ELF-1 (cell line): Measurements from ENCODE around the gene ETS1.

Source experiments
- DNase-seq: peaks from one replicate; pipeline ENCODE4 v3.0.0-alpha.2; 2016; ENCODE audit warnings: low read depth, low spot score

The ETS1 gene

DNA sequence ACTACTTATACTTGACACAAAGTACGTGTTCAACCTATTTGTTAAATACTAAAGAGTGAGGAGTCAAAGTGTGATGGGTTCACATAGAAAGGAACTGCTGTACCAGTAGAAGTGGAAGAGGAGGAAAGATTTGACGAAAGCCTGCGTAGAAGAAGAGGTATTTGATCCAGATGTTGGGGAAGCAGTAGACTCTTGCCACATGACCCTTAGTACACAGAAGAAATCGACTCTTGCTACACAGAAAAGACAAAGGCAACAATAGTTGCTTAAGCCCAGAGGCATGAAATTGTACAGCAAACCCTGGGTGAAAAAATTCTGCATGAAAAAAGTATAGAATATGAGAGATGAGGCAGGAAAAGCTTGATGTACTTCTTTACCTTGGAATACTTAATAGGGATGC, 152.9 kb downstream of the ETS1 start:
- no peak for DNase-seq

DNA sequence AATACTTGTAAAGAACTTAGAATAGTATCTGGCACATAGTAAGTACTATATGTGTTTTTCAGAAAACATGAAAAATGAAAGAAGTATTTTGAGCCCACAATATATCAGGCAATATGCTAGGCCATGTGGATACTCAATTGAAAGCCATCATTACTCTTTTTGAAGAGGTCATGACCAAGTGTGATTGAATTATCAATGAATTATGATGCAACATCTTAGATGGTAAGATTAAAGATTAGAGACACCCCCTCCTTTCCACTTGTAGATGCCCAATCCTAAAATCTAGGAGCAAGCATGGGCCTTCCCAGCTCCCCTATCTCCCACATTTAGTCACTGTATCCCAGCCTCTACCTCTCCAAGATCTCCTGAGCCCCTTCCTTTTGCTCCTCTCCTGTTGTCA, 154.4 kb downstream of the ETS1 start:
- DNase-seq, result no peak

DNA sequence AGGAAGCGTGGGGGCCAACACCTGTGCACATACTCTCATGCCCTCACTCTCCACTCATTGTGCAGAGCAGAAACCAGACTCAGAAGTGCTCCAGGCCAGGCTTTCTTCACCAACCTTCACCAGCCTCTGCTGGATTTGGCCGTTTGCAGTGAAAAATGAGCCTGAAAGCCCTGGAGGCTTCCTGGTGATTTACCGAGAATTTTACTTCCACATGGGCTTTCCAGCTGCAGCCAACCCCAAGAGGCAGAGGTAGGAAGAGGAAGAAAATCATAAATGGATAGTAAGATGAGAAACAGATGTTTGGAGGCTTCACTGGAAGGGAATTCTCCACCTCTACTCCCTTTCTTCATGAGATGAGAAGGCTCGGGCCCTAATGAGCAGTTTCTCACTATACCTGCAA, 155.4 kb downstream of the ETS1 start:
- DNase-seq, result no peak

DNA sequence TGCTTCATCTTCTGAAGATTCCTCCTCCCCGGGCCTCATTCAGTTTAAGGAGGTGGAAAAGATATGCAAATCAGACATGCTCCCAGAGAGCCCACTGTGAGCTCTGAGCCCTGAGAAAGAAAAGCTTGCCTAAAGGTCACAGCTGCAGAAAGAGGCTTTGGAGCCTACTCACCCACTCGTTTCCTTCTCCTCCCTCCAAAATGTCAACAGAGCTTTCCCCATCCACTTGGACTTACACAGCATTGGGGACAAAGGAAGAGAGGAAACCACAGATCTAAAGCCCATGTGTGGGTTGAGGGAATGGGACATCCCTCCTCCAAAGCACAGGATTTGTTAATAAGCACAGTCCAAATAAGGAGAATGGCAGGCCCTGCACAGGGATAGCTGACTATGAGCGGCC, 158.4 kb downstream of the ETS1 start:
- DNase-seq, result no peak

DNA sequence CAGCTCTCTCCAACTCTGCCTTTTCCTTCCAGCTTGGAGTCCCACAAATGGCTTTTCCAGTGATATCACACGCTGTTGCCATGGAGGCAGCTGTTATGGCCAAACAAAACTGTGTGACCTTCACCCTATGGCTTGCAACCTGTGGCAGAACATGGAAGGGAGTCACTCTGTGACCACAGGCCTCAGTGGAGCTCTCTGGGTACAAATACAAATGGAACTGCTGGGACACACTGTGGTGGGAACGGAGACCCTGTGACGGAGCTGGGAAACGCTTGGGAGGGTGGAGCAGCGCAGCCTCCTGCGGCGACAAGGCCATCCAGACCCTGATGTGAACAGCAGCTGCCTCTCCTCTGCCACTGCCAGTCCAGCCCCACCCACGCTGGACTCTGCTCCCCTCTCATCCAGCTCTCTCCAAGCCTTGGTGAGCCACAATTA, 162.5 kb downstream of the ETS1 start:
- peak; percentile 18 for DNase-seq

DNA sequence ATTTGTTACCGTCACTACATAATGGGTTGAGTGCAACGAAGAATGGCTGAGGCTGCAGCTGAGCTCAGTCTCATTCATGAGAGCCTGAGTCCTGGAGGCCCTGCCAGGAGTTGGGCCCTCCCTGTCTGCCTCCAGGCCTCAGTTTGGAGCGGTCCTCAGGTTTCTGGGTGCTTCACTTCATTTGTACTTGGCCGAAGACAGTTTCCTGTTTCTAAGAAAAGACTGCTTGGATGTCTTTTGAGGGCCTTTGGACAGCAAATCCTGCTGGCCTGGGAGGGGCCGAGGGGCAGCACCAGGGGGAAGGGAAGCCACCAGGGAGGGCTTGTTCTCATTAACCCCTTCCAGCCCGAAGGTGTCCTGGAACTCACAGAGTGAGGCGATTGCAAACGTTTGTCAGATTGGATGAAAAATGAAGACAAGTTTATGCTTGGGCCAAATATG, 163.1 kb downstream of the ETS1 start:
- peak; percentile 34 for DNase-seq

DNA sequence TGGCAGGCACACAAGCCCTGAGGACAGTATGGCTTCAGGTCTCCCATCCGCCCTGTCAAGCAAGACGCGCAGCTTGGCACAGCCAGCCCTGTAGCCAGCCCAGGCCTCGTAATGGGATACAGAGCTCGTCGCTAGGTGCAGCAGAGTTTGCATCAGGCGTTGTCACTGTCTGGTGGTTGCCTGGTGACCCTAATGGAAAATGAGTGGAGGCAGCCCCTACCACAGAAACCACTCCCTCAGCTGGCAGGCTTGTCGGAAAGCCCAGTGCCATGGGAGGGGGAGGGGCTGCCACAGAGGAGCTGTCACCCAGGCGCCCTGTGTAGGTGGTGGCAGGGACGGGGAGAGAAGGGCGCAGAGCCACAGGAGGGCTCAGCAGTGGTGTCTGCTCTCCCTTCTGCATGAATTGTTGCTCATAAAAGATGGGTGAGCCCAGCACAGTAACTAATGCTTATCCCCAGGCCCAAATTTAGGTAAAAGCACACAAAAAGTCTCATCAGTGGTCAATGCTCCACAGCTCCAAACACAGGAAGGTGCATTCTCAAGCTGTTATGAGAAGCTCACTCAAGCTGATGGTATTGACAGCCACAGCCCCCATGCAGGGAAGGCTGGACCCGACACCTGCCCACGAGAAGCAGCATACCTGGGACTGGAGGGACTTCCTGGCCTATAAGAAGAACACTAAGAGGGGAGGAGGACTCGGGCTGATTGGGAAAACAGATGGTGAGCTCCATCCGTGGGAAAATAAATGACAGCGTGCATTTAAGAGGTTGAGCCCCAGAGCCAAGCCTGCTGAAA, 164.6 kb downstream of the ETS1 start:
- DNase-seq, result no peak

DNA sequence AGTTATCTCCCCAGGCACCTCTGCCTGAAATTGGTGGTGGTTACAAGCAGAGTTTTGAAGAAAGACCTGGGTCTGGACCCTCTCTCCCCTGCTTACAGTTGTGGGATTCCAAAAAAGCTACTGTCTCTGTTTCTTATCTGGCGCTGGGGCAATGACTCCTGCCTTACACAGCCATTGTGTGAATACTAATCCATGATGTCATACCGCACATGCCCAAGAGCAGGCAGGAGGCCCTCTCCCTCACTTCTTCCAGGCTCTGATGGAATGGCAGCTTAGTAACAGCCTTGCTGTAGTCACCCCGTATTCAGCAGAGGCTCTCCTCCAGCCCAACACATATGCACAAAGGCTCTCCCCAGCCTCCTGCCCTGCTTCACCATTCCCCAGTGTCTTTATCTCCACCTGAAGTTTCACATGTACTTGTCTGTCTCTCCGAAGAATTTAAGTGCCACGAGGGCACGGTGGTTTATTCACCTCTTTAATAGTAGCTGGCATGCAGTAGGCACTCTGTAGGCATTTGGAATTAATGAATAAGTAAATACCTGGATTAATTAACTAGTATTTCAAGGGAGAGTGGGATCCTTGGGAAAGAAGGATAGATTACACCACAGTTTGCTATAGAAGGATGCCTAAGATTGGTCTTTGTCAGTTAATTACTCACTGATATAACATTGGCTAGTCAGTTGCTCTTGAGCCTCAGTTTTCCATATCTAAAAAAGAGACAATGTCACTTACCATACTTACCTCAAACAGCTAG, 165.6 kb downstream of the ETS1 start:
- peak; percentile 56 for DNase-seq

DNA sequence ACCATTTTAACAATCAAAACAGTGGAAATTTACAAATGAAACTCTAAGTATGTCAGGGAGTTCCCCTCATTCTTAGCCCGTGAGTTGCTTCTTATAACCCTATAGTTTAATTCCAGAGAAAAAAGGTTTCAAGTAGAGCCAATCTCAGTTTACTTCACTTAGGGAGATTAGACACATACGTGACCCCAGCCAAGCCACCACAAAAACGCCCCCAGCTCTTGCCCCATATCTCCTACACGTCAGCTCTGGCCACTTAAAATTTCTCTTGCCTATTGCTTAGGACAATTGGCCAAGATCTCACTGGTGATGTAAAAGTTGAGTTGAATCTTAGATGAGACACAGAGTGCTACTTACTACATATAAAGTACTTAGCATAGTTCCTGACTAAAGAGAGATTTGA, 166.4 kb downstream of the ETS1 start:
- DNase-seq, result no peak

DNA sequence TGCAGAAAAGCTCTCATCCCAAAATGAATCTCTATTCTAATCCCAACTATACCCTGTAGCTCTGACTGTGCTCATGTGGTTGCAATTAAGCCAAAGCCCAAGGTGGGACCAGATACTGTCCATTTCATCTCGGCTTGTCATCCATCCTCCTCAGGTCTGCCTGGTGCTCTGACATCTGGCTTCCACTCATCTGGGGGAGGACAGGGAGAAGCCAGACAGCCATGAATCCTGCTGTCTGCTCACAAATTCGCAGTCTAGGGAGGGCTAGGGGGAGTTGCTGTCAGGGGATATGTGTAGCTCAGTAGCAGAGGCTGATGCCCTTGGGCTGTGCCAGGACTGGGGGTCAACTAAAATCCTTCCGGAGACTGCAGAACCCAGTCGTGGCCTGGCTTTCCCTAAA, 167.1 kb downstream of the ETS1 start:
- peak; percentile 20 for DNase-seq

DNA sequence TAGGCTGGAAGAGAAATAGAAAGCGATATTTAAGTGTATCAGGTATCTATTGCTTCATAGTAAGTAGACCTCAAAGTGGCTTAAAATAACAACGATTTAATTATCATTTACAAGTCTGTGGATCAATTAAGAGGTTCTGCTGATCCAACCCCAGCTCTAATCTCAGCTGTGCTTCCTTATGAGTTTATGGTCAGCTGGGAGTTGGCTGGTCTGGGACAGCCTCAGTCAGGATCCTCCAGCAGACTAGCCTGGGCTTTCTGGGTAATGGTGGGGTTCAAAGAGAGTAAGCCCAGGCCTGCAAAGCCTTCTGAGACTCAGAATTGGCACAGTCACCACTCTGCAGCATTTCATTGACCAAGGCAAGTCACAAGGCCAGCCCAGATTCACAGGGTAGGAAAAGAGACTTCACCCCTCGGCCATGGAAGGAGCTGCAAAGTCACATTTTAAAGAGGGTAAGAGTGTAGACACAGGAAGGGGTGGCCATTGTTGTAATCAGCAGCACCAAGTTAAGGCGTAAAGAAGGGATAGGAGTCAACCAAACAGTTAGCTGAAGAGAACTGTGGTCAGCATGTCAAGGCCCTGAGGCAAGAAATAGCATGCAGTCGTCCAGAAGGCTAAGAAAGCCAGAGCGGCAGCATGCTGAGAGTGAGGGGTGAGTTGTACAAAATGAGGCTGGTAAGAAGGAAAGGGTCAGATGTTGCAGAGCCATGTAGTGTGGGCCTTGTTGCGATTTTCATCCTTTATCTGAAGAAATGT, 168.2 kb downstream of the ETS1 start:
- DNase-seq, result peak; percentile 23

DNA sequence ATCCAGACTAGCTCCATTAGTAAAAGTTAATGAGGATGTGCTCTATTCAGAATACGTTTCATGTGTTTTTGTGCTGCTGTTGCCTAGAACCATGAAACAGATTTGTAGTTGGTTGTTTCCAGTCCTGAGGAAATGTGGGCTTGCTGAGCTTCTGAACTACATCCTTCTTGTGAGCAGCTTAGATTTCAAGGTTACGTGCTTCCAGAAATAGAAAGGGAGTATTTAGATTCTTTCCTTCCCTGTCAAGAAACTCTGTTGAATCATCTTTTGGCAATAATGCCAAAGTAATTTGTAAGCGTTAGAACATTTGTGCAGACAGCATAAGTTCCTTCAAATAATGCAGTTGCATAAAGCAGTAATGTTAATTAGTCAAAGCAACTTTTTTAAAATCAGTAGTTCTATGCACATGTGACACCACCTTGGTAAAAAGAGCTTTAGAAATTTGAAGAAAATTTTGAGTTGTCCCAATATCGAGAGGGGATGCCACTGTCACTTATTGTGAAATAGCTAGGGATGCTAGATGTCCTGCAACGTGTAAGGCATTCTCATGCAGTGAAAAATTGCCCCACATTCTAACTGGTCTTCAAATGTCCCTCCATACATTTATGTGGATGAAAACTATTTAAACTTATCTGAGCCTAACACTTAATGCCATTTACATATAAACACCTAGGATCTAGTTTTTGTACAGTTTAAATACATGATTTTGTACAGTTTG, 169.6 kb downstream of the ETS1 start:
- DNase-seq, result no peak

DNA sequence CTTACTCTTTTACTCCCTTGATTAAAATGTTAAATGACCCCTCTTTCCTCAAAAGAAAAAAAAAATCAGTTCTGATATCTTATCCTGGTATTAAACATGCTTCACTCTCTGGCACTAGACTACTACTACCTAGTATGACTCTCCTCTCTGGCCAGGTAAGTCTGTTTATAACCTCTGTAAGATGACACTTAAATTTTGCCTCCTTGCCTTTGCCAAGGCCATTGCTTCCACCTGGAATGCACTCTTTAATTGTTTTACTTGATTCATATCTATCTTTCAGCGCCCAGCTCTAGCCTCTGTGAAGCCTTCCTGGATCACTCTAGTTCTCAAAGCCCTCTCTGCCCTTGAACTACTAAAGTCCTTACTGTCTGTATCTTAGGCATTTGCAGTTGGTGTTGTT, 170.4 kb downstream of the ETS1 start:
- no peak for DNase-seq

DNA sequence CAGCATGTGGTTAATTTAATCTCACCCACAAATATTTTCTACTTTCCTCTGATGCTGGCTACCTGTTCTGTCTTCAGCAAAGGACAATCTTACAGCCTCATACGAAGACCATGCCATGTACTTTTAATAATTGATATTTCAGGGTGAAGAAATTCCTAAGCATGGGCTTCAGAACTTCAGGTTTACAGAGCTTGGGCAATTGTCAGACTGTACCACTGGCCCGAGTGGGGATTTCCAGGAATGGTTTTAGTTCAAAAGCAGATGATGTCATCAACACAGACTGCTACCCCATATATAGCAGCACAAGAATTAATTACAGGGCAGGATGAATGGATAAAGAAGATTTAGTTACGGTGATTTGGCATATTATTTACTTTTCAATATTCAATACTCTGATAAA, 171.8 kb downstream of the ETS1 start:
- DNase-seq, result no peak

DNA sequence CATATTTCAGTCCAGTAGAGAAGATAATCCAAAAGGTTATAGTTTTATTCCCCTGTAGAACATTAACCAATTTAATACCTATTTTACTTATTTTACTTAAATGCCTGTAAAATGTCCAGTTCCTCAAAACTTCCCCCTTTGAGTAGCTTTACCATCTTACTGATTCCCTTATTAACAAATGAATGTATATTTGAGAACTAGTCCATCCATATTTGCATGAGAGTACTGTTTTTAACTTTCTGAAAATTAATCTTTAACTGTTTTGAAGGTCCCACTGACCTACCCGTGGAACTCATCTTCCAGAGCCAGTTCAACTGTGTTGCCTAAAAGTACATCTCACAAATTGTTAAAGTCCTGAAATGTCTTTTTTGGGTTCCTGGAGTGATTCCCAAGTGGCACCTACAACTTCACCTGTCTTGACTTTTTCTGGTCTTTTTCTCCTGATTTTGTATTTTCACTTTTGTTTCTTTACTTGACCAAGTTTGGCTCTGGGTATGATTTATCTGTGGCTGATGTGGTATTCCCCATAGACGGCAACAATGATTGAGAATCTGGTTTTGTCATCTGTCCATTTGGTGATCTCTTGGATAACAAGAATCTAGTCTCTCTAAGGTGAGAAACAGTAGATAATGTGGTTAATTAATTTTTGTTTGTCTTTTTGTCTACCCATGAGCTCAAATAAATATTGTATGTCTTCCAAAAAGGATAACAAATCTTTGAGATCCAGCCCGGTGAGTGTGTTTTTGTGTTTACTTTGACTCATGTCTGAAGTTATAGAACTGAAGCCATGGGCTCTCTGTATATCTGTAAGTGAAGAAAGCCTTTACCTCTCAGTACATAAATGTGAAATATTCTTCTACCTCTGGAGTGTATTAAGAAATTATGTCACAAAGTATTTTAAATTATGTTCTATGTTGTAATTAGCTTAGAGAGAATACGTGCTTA, 174.2 kb downstream of the ETS1 start:
- no peak for DNase-seq

DNA sequence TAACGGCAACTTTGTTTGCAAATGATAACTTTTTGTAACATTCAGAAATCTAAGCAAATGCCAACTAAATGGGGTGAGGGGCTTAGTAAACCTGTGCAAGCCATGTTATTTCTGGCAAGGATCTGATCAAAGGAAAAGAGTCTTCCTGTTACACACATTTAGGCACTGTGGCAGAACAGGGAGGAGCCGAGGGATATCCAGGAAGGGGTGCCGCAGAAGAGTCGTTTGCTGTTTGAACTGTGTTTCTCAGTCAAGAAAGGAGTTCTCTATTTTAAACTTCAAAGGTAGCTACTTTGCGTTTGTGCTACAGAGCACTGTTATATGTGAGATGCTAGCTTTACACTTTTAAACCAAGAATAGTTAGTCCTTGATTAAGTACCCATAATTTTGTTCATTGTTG, 175.5 kb downstream of the ETS1 start:
- DNase-seq, result no peak

DNA sequence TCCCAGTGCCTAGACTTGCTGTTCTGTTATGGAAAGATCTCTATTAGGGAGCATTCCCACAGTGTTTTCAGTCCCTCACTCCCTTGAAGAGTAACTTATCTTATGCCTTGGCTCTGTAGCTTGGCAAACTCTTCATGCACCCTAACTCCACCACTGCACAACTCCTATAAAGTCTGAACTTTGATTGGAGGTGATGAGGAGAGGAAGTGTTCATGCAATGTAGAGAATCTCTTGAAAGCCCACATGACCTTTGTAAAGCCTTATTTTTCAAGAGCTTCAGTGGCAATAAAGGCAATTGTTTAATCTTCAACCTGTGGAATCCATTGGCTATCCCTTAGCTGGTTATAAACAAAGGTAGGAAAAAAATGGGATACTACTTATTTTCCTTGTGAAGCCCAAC, 176.2 kb downstream of the ETS1 start:
- no peak for DNase-seq

DNA sequence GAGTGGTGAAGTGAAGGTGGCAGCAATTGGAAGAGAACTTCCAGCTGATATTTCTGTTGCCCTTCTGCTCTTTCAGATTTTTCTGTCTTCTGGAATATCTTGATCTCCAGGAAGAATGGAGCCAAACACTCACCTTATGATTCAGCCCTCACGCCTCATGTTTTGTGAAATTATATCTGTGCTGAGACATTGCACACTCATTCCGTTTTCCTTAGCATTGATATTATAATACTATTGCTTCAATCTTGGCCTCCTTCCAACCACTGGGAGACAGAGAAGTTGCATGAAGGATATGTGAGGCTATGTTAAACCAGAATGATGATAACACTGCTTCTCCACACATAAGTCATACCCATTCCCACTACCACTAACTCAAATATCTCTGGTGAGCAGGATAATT, 177.9 kb downstream of the ETS1 start:
- DNase-seq, result no peak
